Fibroblast of mammary gland (primary cell): ENCODE results near the gene COL11A2.
"Not testable (repeated sequence)": the region's sequence is repeated elsewhere in the genome, so short reads cannot be mapped to it uniquely, and the experiment has no call there.

ENCODE experiments used
- DNase-seq: peaks from one replicate; pipeline ENCODE4 v3.0.0-alpha.2; 2010; ENCODE audit warnings: low read depth
- H3K4me3 ChIP-seq: 2 replicates; pipeline ENCODE4 v1.5.1; 2011; ENCODE audit warnings: low read depth, mild to moderate bottlenecking, low read length, moderate library complexity; ENCODE audit not compliant: control insufficient read depth
- TF ChIP-seq, protein P1 (sequence below): conservative IDR thresholded peaks from 2 replicates; pipeline ENCODE4 v1.5.1; 2011; ENCODE audit warnings: low read depth, low read length, inconsistent platforms; ENCODE audit not compliant: control insufficient read depth, insufficient read depth

COL11A2 gene

DNA sequence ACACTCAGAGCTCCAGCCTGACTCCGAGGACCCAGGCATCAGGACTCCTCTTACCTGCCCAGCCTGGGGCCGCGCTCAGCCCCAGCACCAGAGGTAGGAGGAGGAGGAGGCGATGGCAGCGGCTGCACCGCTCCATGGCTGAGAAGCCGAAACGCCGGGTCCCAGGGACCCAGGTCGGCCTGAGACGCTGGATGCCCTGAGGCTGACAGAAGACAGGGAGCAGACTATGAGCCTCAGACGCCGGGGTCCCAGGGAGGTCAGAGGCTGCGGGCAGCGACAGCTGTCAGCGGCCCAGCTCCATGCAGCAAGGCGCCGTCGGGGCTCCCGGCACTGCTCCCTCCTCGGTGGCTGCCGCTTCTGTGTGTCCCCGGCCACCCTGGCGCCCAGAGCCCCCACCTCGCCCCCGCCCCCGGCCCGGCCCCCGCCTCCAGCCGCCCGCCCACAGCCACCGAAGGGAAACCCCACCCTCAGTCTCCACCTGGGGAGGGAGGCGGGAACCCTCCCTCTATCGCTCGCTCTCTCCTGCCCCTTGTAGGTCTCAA, at the start of gene COL11A2:
TSS of gene COL11A2 (minus strand) at position 363 of the 542 bp plus-strand sequence. CDS start at position 136, 227 bp downstream.
- DNase-seq = no peak
- TF ChIP-seq, protein P1, sequence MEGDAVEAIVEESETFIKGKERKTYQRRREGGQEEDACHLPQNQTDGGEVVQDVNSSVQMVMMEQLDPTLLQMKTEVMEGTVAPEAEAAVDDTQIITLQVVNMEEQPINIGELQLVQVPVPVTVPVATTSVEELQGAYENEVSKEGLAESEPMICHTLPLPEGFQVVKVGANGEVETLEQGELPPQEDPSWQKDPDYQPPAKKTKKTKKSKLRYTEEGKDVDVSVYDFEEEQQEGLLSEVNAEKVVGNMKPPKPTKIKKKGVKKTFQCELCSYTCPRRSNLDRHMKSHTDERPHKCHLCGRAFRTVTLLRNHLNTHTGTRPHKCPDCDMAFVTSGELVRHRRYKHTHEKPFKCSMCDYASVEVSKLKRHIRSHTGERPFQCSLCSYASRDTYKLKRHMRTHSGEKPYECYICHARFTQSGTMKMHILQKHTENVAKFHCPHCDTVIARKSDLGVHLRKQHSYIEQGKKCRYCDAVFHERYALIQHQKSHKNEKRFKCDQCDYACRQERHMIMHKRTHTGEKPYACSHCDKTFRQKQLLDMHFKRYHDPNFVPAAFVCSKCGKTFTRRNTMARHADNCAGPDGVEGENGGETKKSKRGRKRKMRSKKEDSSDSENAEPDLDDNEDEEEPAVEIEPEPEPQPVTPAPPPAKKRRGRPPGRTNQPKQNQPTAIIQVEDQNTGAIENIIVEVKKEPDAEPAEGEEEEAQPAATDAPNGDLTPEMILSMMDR = no peak
- peak within 1 kb of the TSS; percentile 20 for H3K4me3 ChIP-seq

DNA sequence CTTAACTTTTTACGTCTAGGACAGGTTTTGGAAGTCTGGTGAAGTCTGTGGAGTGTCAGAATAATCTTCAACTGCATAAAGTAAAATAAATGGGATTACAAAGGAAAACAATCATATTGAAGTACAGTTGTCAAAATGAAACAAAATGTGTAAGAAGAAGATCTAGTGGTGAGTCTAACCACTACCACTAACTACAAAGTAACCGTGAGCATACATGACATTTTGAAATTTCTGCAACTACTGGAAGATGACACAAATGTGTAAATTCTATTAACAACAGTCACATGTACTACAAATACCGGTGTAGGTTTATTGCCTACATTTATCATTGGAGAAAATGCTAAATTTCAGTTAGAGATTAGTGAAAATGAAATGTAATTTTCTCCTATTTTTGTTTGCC, 49.7 kb upstream of the COL11A2 start:
- TF ChIP-seq, protein P1 = no peak
- no peak for DNase-seq
- no peak overlapping the region for H3K4me3 ChIP-seq

DNA sequence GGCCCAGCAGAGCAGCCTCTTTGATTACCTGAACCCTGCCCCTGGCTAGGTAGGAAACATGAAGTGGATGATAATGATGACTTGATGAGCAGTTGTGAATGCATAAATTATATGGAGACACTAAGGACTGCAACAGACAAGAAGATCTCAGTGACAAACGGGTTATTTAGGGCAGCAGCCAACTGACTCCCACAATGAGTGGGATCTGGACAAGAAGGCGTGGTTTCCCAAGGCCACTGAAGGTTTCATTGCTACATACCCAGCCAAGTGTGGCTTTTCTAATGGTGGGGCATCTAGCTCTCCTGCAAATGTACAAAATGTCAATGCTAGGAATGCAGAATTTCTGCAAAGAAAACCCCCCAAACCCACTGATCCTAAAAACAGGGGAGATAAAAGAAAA, 45.5 kb upstream of the COL11A2 start:
- TF ChIP-seq, protein P1 = no peak
- no peak for DNase-seq
- no peak overlapping the region for H3K4me3 ChIP-seq

DNA sequence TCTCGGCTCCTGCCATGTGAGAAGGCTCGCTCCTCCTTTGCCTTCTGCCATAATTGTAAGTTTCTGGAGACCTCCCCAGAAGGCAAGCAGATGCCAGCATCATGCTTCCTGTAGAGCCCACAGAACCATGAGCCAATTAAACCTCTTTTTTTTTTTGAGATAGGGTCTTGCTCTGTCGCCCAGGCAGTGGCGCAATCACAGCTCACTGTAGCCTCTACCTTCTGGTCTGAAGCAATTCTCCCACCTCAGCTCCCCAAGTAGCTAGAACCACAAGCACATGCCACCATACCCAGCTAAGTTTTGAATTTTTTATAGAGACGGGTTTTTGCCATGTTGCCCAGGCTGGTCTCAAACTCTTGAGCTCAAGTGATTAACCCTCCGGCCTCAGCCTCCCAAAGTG, 44.6 kb upstream of the COL11A2 start:
- H3K4me3 ChIP-seq = no peak overlapping the region
- no peak for DNase-seq
- TF ChIP-seq, protein P1 = no peak

DNA sequence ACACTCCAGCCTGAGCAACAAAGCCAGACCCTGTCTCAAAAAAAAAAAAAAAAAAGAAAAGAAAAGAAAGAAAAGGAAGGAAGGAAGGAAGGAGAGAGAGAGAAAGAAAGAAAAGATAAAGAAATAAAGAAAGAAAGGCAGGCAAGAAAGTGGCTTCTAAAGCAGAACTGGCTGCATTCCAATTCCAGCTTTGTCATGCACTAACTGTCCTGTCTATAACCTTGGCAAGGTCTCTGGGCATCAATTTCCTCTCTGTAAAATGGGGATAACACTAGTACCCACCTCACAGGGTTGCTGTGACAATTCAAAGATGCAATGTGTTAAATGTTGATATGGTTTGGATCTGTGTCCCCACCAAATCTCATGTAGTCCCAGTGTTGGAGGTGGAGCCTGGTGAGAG, 44.1 kb upstream of the COL11A2 start:
- TF ChIP-seq, protein P1 = no peak
- no peak overlapping the region for H3K4me3 ChIP-seq
- no peak for DNase-seq

DNA sequence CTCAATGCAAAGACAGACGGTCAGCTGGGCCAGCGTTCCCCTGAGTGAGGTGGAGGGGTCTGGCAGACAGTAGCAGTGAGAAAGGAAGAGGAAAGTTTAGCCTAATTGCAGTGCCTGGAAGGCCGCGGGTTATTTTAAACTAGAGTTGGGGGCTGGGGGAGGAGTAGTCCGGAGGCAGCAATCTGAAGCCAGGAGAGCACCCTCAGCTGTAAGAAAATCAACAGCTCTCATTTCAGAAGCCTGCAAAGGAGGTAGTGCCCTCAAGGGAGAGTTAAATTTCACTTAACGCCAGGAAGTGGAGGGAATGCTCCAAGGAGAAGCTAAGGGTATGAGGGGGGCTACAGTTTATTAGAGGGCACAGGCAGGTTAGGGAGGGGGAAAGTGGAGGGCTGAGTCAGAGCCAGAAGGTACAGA, 43.0 kb upstream of the COL11A2 start:
- no peak overlapping the region for H3K4me3 ChIP-seq
- TF ChIP-seq, protein P1 = no peak
- DNase-seq = no peak

DNA sequence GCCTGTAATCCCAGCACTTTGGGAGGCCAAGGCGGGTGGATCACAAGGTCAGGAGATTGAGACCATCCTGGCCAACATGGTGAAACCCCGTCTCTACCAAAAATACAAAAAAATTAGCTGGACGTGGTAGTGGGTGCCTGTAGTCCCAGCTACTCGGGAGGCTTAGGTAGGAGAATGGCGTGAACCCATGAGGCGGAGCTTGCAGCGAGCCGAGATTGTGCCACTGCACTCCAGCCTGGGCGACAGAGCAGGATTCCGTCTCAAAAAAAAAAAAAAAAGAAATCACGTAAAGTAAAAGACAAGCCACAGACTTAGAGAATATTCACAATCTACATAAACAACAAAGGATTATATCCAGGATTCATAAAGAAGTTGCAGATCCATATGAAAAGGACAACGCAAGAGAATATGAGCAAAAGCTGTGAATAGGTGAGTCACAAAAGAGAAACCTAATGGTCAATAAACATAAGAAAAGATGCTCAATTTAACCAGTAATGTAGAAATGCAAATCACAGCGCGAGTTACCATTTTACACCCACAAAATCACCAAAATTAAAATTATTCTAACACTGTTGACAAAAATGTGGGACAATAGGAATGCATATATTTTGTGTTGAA, 34.3 kb upstream of the COL11A2 start:
- H3K4me3 ChIP-seq, DNase-seq: not testable (repeated sequence)
